GM23248 (cell line): ENCODE results near the gene PEX14. TPM values are rescaled to one million over a fixed set of nuclear protein-coding genes. Genes with fewer than 3 reads are reported as not detected.

Experiments
- DNase-seq: peaks from one replicate; pipeline ENCODE4 v3.0.0-alpha.2; 2015
- H2AFZ ChIP-seq: fragments of 200-600 bp; sonication (generic); 2 replicates; pipeline ENCODE4 v1.6.1; 2016; ENCODE audit warnings: antibody characterized with exemption
- H3F3A ChIP-seq: fragments of 200-600 bp; sonication (generic); 2 replicates; pipeline ENCODE4 v1.6.1; 2016; ENCODE audit warnings: mild to moderate bottlenecking, antibody characterized with exemption, mixed run types; ENCODE audit not compliant: insufficient read depth
- H3K27ac ChIP-seq: fragments of 200-600 bp; sonication (generic); 2 replicates; pipeline ENCODE4 v1.5.1; 2016; ENCODE audit warnings: mild to moderate bottlenecking
- H3K27me3 ChIP-seq: fragments of 200-600 bp; sonication (generic); replicated peaks from 2 replicates; pipeline ENCODE4 v1.6.1; 2016; ENCODE audit warnings: mild to moderate bottlenecking; ENCODE audit not compliant: insufficient read depth
- H3K36me3 ChIP-seq: fragments of 200-600 bp; sonication (generic); 2 replicates; pipeline ENCODE4 v1.6.1; 2016; ENCODE audit warnings: low read depth, mild to moderate bottlenecking
- H3K4me1 ChIP-seq: fragments of 200-600 bp; sonication (generic); 2 replicates; pipeline ENCODE4 v1.6.1; 2016; ENCODE audit warnings: mild to moderate bottlenecking; ENCODE audit not compliant: insufficient read depth
- H3K4me2 ChIP-seq: fragments of 200-600 bp; sonication (generic); one replicate; pipeline ENCODE4 v1.6.1; 2016; ENCODE audit warnings: mild to moderate bottlenecking; ENCODE audit not compliant: unreplicated experiment
- H3K4me3 ChIP-seq: fragments of 200-600 bp; sonication (generic); 2 replicates; pipeline ENCODE4 v1.5.1; 2016; ENCODE audit warnings: mild to moderate bottlenecking
- H3K79me2 ChIP-seq: fragments of 200-600 bp; sonication (generic); 2 replicates; pipeline ENCODE4 v1.6.1; 2016; ENCODE audit warnings: mild to moderate bottlenecking; ENCODE audit not compliant: insufficient read depth
- H3K9ac ChIP-seq: fragments of 200-600 bp; sonication (generic); 2 replicates; pipeline ENCODE4 v1.6.1; 2016; ENCODE audit warnings: mild to moderate bottlenecking
- H3K9me2 ChIP-seq: fragments of 200-600 bp; sonication (generic); 2 replicates; pipeline ENCODE4 v1.6.1; 2016; ENCODE audit warnings: mixed run types, mild to moderate bottlenecking, moderate library complexity; ENCODE audit not compliant: insufficient read depth
- H3K9me3 ChIP-seq: fragments of 200-600 bp; sonication (generic); one replicate; pipeline ENCODE4 v1.6.1; 2017; ENCODE audit warnings: low read depth
- H4K20me1 ChIP-seq: fragments of 200-600 bp; sonication (generic); 2 replicates; pipeline ENCODE4 v1.6.0; 2016; ENCODE audit not compliant: insufficient read depth
- EZH2 ChIP-seq: fragments of 200-600 bp; sonication (generic); IDR thresholded peaks from 2 replicates; pipeline ENCODE4 v1.6.1; 2018; ENCODE audit warnings: antibody characterized with exemption, mild to moderate bottlenecking; ENCODE audit not compliant: insufficient read depth, poor library complexity, severe bottlenecking
- EZH2phosphoT487 ChIP-seq: fragments of 200-600 bp; sonication (generic); IDR thresholded peaks from 2 replicates; pipeline ENCODE4 v1.6.1; 2018; ENCODE audit warnings: antibody characterized with exemption, moderate library complexity, mild to moderate bottlenecking, low read depth; ENCODE audit not compliant: insufficient read depth
- WGBS, 2 experiments: methylation state at CpG; one replicate each; pipeline ENCODE4 v1.1.6; 2015 to 2017; ENCODE audit warnings: low lambda C conversion rate in 2 of 2, low coverage in 1 of 2; ENCODE audit errors: missing lambda C conversion rate in 2 of 2; 5-methylcytosine and 5-hydroxymethylcytosine counted together
- in situ Hi-C: fragments of 300-500 bp; cut with MboI; formaldehyde crosslinking; loops from 2 replicates; pipeline ENCODE4 v1.15.0; 2020
- polyA plus RNA-seq: library from polyadenylated mRNA; unstranded; fragments of >200 nt; fragmentation: Nextera tagmentation; extraction: Ambion mirVana; gene quantifications from 2 replicates; pipeline ENCODE4 v1.2.1, GENCODE V29; 2016
- total RNA-seq: library from RNA; depleted of rRNA; stranded (reverse); fragments of >200 nt; shearing (Covaris generic); gene quantifications from 2 replicates; pipeline ENCODE4 v1.2.3, GENCODE V29; 2014

The PEX14 gene
- total and polyA plus RNA-seq, 2 experiments from 2014 or later: 13.9 to 20.1 TPM

- Histone ChIP-seq H4K20me1 (no peaks in the 10 kb centered on the region), H3K4me2 (no peak overlapping the region), H3K4me1 (no peaks in the 10 kb centered on the region), H2AFZ (no peak overlapping the region), H3K36me3 (no peaks in the 10 kb centered on the region), H3K9me2 (no peaks in the 10 kb centered on the region), H3K9me3 (no peaks in the 10 kb centered on the region), H3K27me3 (no peaks in the 10 kb centered on the region), H3K27ac (no peak overlapping the region), H3K9ac (no peak overlapping the region), H3K4me3 (no peak overlapping the region), H3F3A (no peaks in the 10 kb centered on the region), H3K79me2 (peaks cover 2% of the 10 kb centered on the region; the same call in 1 of the 2 replicates)
- WGBS, 2 experiments: 78 to 79% methylated on average over 5 of the region's 5 CpGs
- in situ Hi-C loops: no loop called here
- no peak for DNase-seq
- TF ChIP-seq EZH2 (no peak), EZH2phosphoT487 (no peak)
These were observed 117.6 kb downstream of the PEX14 start for GRCh38 chr1:10592373-10592772.

GRCh38 chr1:10593750-10594149, 119.0 kb downstream of the PEX14 start:
- WGBS, 2 experiments: 95% methylated on average over 11 of the region's 11 CpGs
- Histone ChIP-seq H3K79me2 (no peaks in the 10 kb centered on the region), H4K20me1 (no peaks in the 10 kb centered on the region), H3F3A (peaks cover 5% of the 10 kb centered on the region), H3K4me3 (no peak overlapping the region), H3K9me2 (no peaks in the 10 kb centered on the region), H3K9ac (no peak overlapping the region), H2AFZ (no peak overlapping the region), H3K4me1 (peaks cover 3% of the 10 kb centered on the region), H3K9me3 (no peaks in the 10 kb centered on the region), H3K27ac (no peak overlapping the region), H3K36me3 (no peaks in the 10 kb centered on the region), H3K4me2 (no peak overlapping the region), H3K27me3 (no peaks in the 10 kb centered on the region)
- DNase-seq: no peak
- in situ Hi-C loops: no loop called here
- TF ChIP-seq EZH2phosphoT487: no peak
- no peak for TF ChIP-seq EZH2

- 95 to 97% methylated on average over 9 of the region's 9 CpGs for WGBS, 2 experiments
- Histone ChIP-seq H3K27ac (no peak overlapping the region), H3K4me1 (peaks cover 13% of the 10 kb centered on the region), H4K20me1 (no peaks in the 10 kb centered on the region), H2AFZ (no peak overlapping the region), H3K9me2 (no peaks in the 10 kb centered on the region), H3K27me3 (no peaks in the 10 kb centered on the region), H3K9ac (no peak overlapping the region), H3F3A (peaks cover 15% of the 10 kb centered on the region), H3K79me2 (no peaks in the 10 kb centered on the region), H3K4me3 (no peak overlapping the region), H3K9me3 (no peaks in the 10 kb centered on the region), H3K4me2 (no peak overlapping the region), H3K36me3 (no peaks in the 10 kb centered on the region)
- in situ Hi-C loops: no loop called here
- TF ChIP-seq EZH2phosphoT487 (no peak), EZH2 (no peak)
- no peak for DNase-seq
These were observed 120.0 kb downstream of the PEX14 start for GRCh38 chr1:10594595-10595223.

- TF ChIP-seq EZH2 (no peak), EZH2phosphoT487 (no peak)
These were observed 122.0 kb downstream of the PEX14 start for GRCh38 chr1:10596780-10597179.

More at GRCh38 chr1:10596780-10597179, 122.0 kb downstream of the PEX14 start:
- WGBS, 2 experiments: 97 to 98% methylated on average over 6 of the region's 6 CpGs
- Histone ChIP-seq H3K4me2 (no peak overlapping the region), H3F3A (peaks cover 22% of the 10 kb centered on the region), H3K9me3 (no peaks in the 10 kb centered on the region), H3K27ac (no peak overlapping the region), H3K36me3 (no peaks in the 10 kb centered on the region), H3K4me3 (no peak overlapping the region), H3K9me2 (no peaks in the 10 kb centered on the region), H3K9ac (no peak overlapping the region), H3K4me1 (peaks cover 18% of the 10 kb centered on the region), H4K20me1 (no peaks in the 10 kb centered on the region), H3K79me2 (no peaks in the 10 kb centered on the region), H2AFZ (no peak overlapping the region), H3K27me3 (no peaks in the 10 kb centered on the region)
- DNase-seq: no peak
- in situ Hi-C loops: no loop called here
